Neural cell (in vitro differentiated cells): ENCODE measurements around the gene SPRYD7. TPM values are rescaled to one million over a fixed set of nuclear protein-coding genes. Genes with fewer than 3 reads are reported as not detected.

ENCODE experiments used
- H2AFZ ChIP-seq: fragments of 200-600, 300-800 bp; sonication (generic), shearing (Covaris generic); 2 replicates; pipeline ENCODE4 v1.6.0; 2014; ENCODE audit warnings: low read depth, mild to moderate bottlenecking, antibody characterized with exemption, low read length, moderate library complexity
- H3F3A ChIP-seq: fragments of 200-600 bp; shearing (Covaris generic); 2 replicates; pipeline ENCODE4 v1.6.1; 2016; ENCODE audit warnings: mild to moderate bottlenecking, moderate library complexity, mixed read lengths, antibody characterized with exemption, low read length; ENCODE audit not compliant: insufficient read depth, poor library complexity, severe bottlenecking
- H3K27ac ChIP-seq: fragments of 200-600, 300-800 bp; sonication (generic), shearing (Covaris generic); 2 replicates; pipeline ENCODE4 v1.5.1; 2014; ENCODE audit warnings: mild to moderate bottlenecking, low read length, moderate library complexity
- H3K27me3 ChIP-seq: fragments of 300-800, 200-600 bp; sonication (generic), shearing (Covaris generic); 2 replicates; pipeline ENCODE4 v1.6.0; 2014; ENCODE audit warnings: mild to moderate bottlenecking, low read depth, low read length, moderate library complexity; ENCODE audit not compliant: insufficient read depth
- H3K36me3 ChIP-seq: fragments of 300-800, 200-600 bp; sonication (generic), shearing (Covaris generic); 2 replicates; pipeline ENCODE4 v1.5.1; 2014; ENCODE audit warnings: mild to moderate bottlenecking, antibody characterized with exemption, low read length, moderate library complexity; ENCODE audit not compliant: insufficient read depth
- H3K4me2 ChIP-seq: fragments of 300-800, 200-600 bp; sonication (generic), shearing (Covaris generic); 2 replicates; pipeline ENCODE4 v1.6.0; 2014; ENCODE audit warnings: mild to moderate bottlenecking, low read length
- H3K4me3 ChIP-seq: fragments of 300-800, 200-600 bp; sonication (generic), shearing (Covaris generic); 2 replicates; pipeline ENCODE4 v1.5.1; 2014; ENCODE audit warnings: mild to moderate bottlenecking, low read length, moderate library complexity
- H3K79me2 ChIP-seq: fragments of 200-600 bp; shearing (Covaris generic); replicated peaks from 2 replicates; pipeline ENCODE4 v1.6.0; 2014; ENCODE audit warnings: mild to moderate bottlenecking, low read length, moderate library complexity; ENCODE audit not compliant: insufficient read depth
- H3K9ac ChIP-seq: fragments of 300-800, 200-600 bp; sonication (generic), shearing (Covaris generic); 2 replicates; pipeline ENCODE4 v1.6.1; 2016; ENCODE audit warnings: mild to moderate bottlenecking, low read length, mixed read lengths
- H3K9me2 ChIP-seq: fragments of 200-600 bp; shearing (Covaris generic); 2 replicates; pipeline ENCODE4 v1.6.1; 2016; ENCODE audit warnings: mild to moderate bottlenecking, low read length, mixed read lengths; ENCODE audit not compliant: insufficient read depth
- H3K9me3 ChIP-seq: fragments of 200-600, 300-800 bp; sonication (generic), shearing (Covaris generic); 2 replicates; pipeline ENCODE4 v1.6.1; 2016; ENCODE audit warnings: mild to moderate bottlenecking, mixed run types, low read length, moderate library complexity, mixed read lengths
- H4K20me1 ChIP-seq: fragments of 200-600 bp; shearing (Covaris generic); 2 replicates; pipeline ENCODE4 v1.6.1; 2016; ENCODE audit warnings: mild to moderate bottlenecking, mixed run types; ENCODE audit not compliant: insufficient read depth
- CTCF ChIP-seq: fragments of 450-650 bp; IDR thresholded peaks from 2 replicates; pipeline ENCODE4 v1.5.1; 2014; ENCODE audit warnings: antibody characterized with exemption, mild to moderate bottlenecking, moderate library complexity; ENCODE audit not compliant: poor library complexity, severe bottlenecking
- EP300 ChIP-seq: fragments of 450-650 bp; conservative IDR thresholded peaks from 2 replicates; pipeline ENCODE4 v1.6.1; 2014; ENCODE audit warnings: antibody characterized with exemption, mild to moderate bottlenecking, moderate library complexity; ENCODE audit not compliant: poor library complexity, severe bottlenecking
- EZH2 ChIP-seq: fragments of 200-600, 300-800 bp; shearing (Covaris generic), sonication (generic); IDR thresholded peaks from 2 replicates; pipeline ENCODE4 v1.6.1; 2014; ENCODE audit warnings: antibody characterized with exemption, low read length, borderline replicate concordance, mild to moderate bottlenecking; ENCODE audit not compliant: insufficient read depth, poor library complexity, severe bottlenecking
- MXI1 ChIP-seq: fragments of 450-650 bp; conservative IDR thresholded peaks from 2 replicates; pipeline ENCODE4 v1.6.1; 2014; ENCODE audit warnings: antibody characterized with exemption, mild to moderate bottlenecking; ENCODE audit not compliant: poor library complexity, severe bottlenecking
- POLR2AphosphoS5 ChIP-seq: IDR thresholded peaks from 2 replicates; pipeline ENCODE4 v1.6.1; 2012
- RAD21 ChIP-seq: fragments of 450-650 bp; conservative IDR thresholded peaks from 2 replicates; pipeline ENCODE4 v1.6.1; 2014; ENCODE audit warnings: antibody characterized with exemption, mild to moderate bottlenecking, moderate library complexity
- REST ChIP-seq: IDR thresholded peaks from 2 replicates; pipeline ENCODE4 v1.6.1; 2012; ENCODE audit warnings: borderline replicate concordance
- SMC3 ChIP-seq: fragments of 450-650 bp; conservative IDR thresholded peaks from 2 replicates; pipeline ENCODE4 v1.6.1; 2014; ENCODE audit warnings: antibody characterized with exemption, mild to moderate bottlenecking, moderate library complexity; ENCODE audit not compliant: poor library complexity
- TAF1 ChIP-seq: IDR thresholded peaks from 2 replicates; pipeline ENCODE4 v1.6.1; 2012; ENCODE audit warnings: low read depth
- polyA plus RNA-seq: library from polyadenylated mRNA; depleted of rRNA; stranded (reverse); fragments of >200 nt; gene quantifications from 2 replicates; pipeline ENCODE4 v1.2.3, GENCODE V29; 2014

The SPRYD7 gene
- polyA plus RNA-seq, 1 donor from 2014 or later: 15.4 TPM

- H3K4me3 ChIP-seq: no peak overlapping the region
- no peaks in the 10 kb centered on the region for H3K36me3 ChIP-seq
- H3K9ac ChIP-seq: no peak overlapping the region
- no peak overlapping the region for H2AFZ ChIP-seq
- H3K9me2 ChIP-seq: no peaks in the 10 kb centered on the region
- H3F3A ChIP-seq: no peaks in the 10 kb centered on the region
- no peak for TF ChIP-seq REST
- TF ChIP-seq TAF1: no peak
- no peak for TF ChIP-seq EZH2
- TF ChIP-seq RAD21: no peak
- no peak for TF ChIP-seq CTCF
- no peak for TF ChIP-seq EP300
- TF ChIP-seq MXI1: no peak
- no peak for TF ChIP-seq SMC3
- TF ChIP-seq POLR2AphosphoS5: no peak
- H3K27me3 ChIP-seq: no peaks in the 10 kb centered on the region
- H3K79me2 ChIP-seq: no peaks in the 10 kb centered on the region
- no peak overlapping the region for H3K27ac ChIP-seq
- no peaks in the 10 kb centered on the region for H4K20me1 ChIP-seq
- H3K9me3 ChIP-seq: no peaks in the 10 kb centered on the region
- no peak overlapping the region for H3K4me2 ChIP-seq
Observed at GRCh38 chr13:49869519-49869918, 66.6 kb downstream of the SPRYD7 start.

GRCh38 chr13:49867834-49868233, 68.3 kb downstream of the SPRYD7 start:
- no peak overlapping the region for H3K4me2 ChIP-seq
- no peak overlapping the region for H2AFZ ChIP-seq
- no peak overlapping the region for H3K27ac ChIP-seq
- H3K36me3 ChIP-seq: no peaks in the 10 kb centered on the region
- H3K9me3 ChIP-seq: no peaks in the 10 kb centered on the region
- no peaks in the 10 kb centered on the region for H3K27me3 ChIP-seq
- no peaks in the 10 kb centered on the region for H4K20me1 ChIP-seq
- no peak overlapping the region for H3K9ac ChIP-seq
- no peaks in the 10 kb centered on the region for H3K9me2 ChIP-seq
- H3F3A ChIP-seq: no peaks in the 10 kb centered on the region
- H3K79me2 ChIP-seq: no peaks in the 10 kb centered on the region
- H3K4me3 ChIP-seq: no peak overlapping the region
- no peak for TF ChIP-seq TAF1
- TF ChIP-seq POLR2AphosphoS5: no peak
- TF ChIP-seq CTCF: no peak
- no peak for TF ChIP-seq SMC3
- TF ChIP-seq EP300: no peak
- TF ChIP-seq REST: no peak
- no peak for TF ChIP-seq EZH2
- TF ChIP-seq RAD21: no peak
- TF ChIP-seq MXI1: no peak
